Aorta (tissue), 5 donors: ENCODE measurements around the gene HDGF. TPM values are rescaled to one million over a fixed set of nuclear protein-coding genes. Genes with fewer than 3 reads are reported as not detected.

Source experiments
- ATAC-seq: fragments of 200-7000 bp; cut with Tn5 transposase; one replicate; pipeline ENCODE4 v1.9.1; 2022; ENCODE audit warnings: moderate library complexity; ENCODE audit not compliant: low FRiP score
- DNase-seq, 2 donors: peaks; one replicate each; pipeline ENCODE4 v3.0.0-alpha.2; 2020
- H3K27ac ChIP-seq, 2 donors: one replicate each; pipeline ENCODE4 v1.5.1; 2013; ENCODE audit warnings: low read length in 2 of 2, mild to moderate bottlenecking in 2 of 2, moderate library complexity in 2 of 2, control low read depth in 1 of 2, inconsistent platforms in 1 of 2, low read depth in 1 of 2
- H3K27me3 ChIP-seq, 2 donors: one replicate each; pipeline ENCODE4 v1.6.1; 2013; ENCODE audit warnings: control low read depth in 1 of 2, low read length in 1 of 2, mild to moderate bottlenecking in 1 of 2, moderate library complexity in 1 of 2; ENCODE audit not compliant: insufficient read depth in 2 of 2, control insufficient read depth in 1 of 2
- H3K36me3 ChIP-seq, 2 donors: one replicate each; pipeline ENCODE4 v1.6.1; 2013; ENCODE audit warnings: control low read depth in 1 of 2, low read length in 1 of 2, mild to moderate bottlenecking in 1 of 2; ENCODE audit not compliant: insufficient read depth in 2 of 2, control insufficient read depth in 1 of 2
- H3K4me1 ChIP-seq, 2 donors: one replicate each; pipeline ENCODE4 v1.6.1; 2013; ENCODE audit warnings: low read length in 2 of 2, control low read depth in 1 of 2, mild to moderate bottlenecking in 1 of 2, moderate library complexity in 1 of 2; ENCODE audit not compliant: insufficient read depth in 2 of 2, control insufficient read depth in 1 of 2
- H3K4me3 ChIP-seq, 2 donors: one replicate each; pipeline ENCODE4 v1.5.1; 2013; ENCODE audit warnings: low read length in 2 of 2, control low read depth in 1 of 2, mild to moderate bottlenecking in 1 of 2
- H3K9me3 ChIP-seq: one replicate; pipeline ENCODE4 v1.6.1; 2013; ENCODE audit warnings: mild to moderate bottlenecking, low read length; ENCODE audit not compliant: control insufficient read depth
- WGBS, 2 donors: extraction: QIAGEN DNeasy Blood & Tissue Kit; methylation state at CpG; one replicate each; pipeline ENCODE4 v1.1.7; 2013; 5-methylcytosine and 5-hydroxymethylcytosine counted together
- intact Hi-C, 2 donors: fragments of 100-400 bp; cut with DNase I; formaldehyde crosslinking; loops; one replicate each; pipeline versions ENCODE4 v1.14.2 to v1.15.0; 2022
- polyA plus RNA-seq, 2 donors: library from polyadenylated mRNA; stranded (reverse); fragments of 200-250 nt; gene quantifications; one replicate each; pipeline ENCODE4 v1.2.3, GENCODE V29; 2013
- total RNA-seq, 2 donors: library from RNA; stranded (reverse); fragmentation: NEBNext Ultra II Directional; extraction: Animal tissue kit (Norgen Biotek cat#: 25700); gene quantifications; one replicate each; pipeline ENCODE4 v1.2.1, GENCODE V29; 2021
- donor health status: healthy with polysubstance abuse.
- donor health status: Bipolar disorder and iron deficiency.
- donor health status: DM: no; HTN: no; CAD: no.
- donor health status: DM: no; HTN: no; CAD: no.
- donor health status: DM: yes; HTN: yes; CAD: no.

The HDGF gene
- total and polyA plus RNA-seq, 4 donors = 94.9 to 135 (median 116) TPM

GRCh38 chr1:156725683-156726280, 25.7 kb downstream of the HDGF start:
- WGBS, 2 donors = 7 to 10% methylated on average over 18 of the region's 18 CpGs
- H3K9me3 ChIP-seq = no peaks in the 10 kb centered on the region
- intact Hi-C loops = loop anchor here (1.0 to 5.0 kb wide), 6 partner anchors 17 to 167 kb away; partner anchors contain the start of genes PEAR1 (in 1 of the 2) and PRCC (in 1 of the 2)
- peaks cover 0 to 4% of the 10 kb centered on the region in 2 donors for H3K36me3 ChIP-seq
- peak; percentile 92 to 96 for DNase-seq
- peaks cover 0 to 2% of the 10 kb centered on the region in 2 donors for H3K4me1 ChIP-seq
- no peak overlapping the region for H3K27ac ChIP-seq
- H3K27me3 ChIP-seq = no peaks in the 10 kb centered on the region
- peak overlapping the region in 1 of 2 donors; percentile 29 for H3K4me3 ChIP-seq
- peak; percentile 81 for ATAC-seq

GRCh38 chr1:156721535-156721934, 29.9 kb downstream of the HDGF start:
- peaks cover 0 to 4% of the 10 kb centered on the region in 2 donors for H3K36me3 ChIP-seq
- H3K9me3 ChIP-seq = no peaks in the 10 kb centered on the region
- H3K27me3 ChIP-seq = no peaks in the 10 kb centered on the region
- H3K27ac ChIP-seq = no peak overlapping the region
- intact Hi-C loops = no loop called here
- no peaks in the 10 kb centered on the region for H3K4me1 ChIP-seq
- 82 to 83% methylated on average over 4 of the region's 4 CpGs for WGBS, 2 donors
- DNase-seq (no peak), ATAC-seq (no peak)
- H3K4me3 ChIP-seq = no peak overlapping the region

- Histone ChIP-seq H3K4me3 (no peak overlapping the region), H3K4me1 (no peaks in the 10 kb centered on the region), H3K27ac (no peak overlapping the region), H3K9me3 (no peaks in the 10 kb centered on the region), H3K27me3 (no peaks in the 10 kb centered on the region), H3K36me3 (peaks cover 0 to 4% of the 10 kb centered on the region in 2 donors)
- intact Hi-C loops = no loop called here
- 62 to 75% methylated on average over 2 of the region's 2 CpGs for WGBS, 2 donors
- ATAC-seq (no peak), DNase-seq (no peak)
Observed at GRCh38 chr1:156721131-156721530, 30.3 kb downstream of the HDGF start.

- ATAC-seq (no peak), DNase-seq (no peak)
- Histone ChIP-seq H3K36me3 (peaks cover 0 to 2% of the 10 kb centered on the region in 2 donors), H3K4me3 (no peak overlapping the region), H3K4me1 (no peaks in the 10 kb centered on the region), H3K27ac (no peak overlapping the region), H3K9me3 (no peaks in the 10 kb centered on the region), H3K27me3 (no peaks in the 10 kb centered on the region)
- intact Hi-C loops = no loop called here
- WGBS, 2 donors = 75 to 77% methylated on average over 4 of the region's 4 CpGs
Observed at GRCh38 chr1:156717351-156717750, 34.1 kb downstream of the HDGF start.

GRCh38 chr1:156714830-156715229, 36.6 kb downstream of the HDGF start:
- intact Hi-C loops = no loop called here
- WGBS, 2 donors = 45 to 50% methylated on average over 3 of the region's 3 CpGs

GRCh38 chr1:156712626-156713025, 38.8 kb downstream of the HDGF start:
- DNase-seq (no peak), ATAC-seq (no peak)
- WGBS, 2 donors = 64 to 75% methylated on average over 3 of the region's 3 CpGs
- Histone ChIP-seq H3K36me3 (peaks cover 0 to 3% of the 10 kb centered on the region in 2 donors), H3K9me3 (no peaks in the 10 kb centered on the region), H3K27me3 (no peaks in the 10 kb centered on the region), H3K4me1 (no peaks in the 10 kb centered on the region), H3K27ac (no peak overlapping the region), H3K4me3 (no peak overlapping the region)
- intact Hi-C loops = no loop called here

More at GRCh38 chr1:156714830-156715229, 36.6 kb downstream of the HDGF start:
- ATAC-seq = no peak
- H3K9me3 ChIP-seq = no peaks in the 10 kb centered on the region
- DNase-seq = no peak
- H3K4me3 ChIP-seq = no peak overlapping the region
- no peaks in the 10 kb centered on the region for H3K4me1 ChIP-seq
- H3K27me3 ChIP-seq = no peaks in the 10 kb centered on the region
- no peak overlapping the region for H3K27ac ChIP-seq
- H3K36me3 ChIP-seq = peaks cover 0 to 3% of the 10 kb centered on the region in 2 donors

- 86 to 88% methylated on average over 9 of the region's 9 CpGs for WGBS, 2 donors
- peaks cover 0 to 3% of the 10 kb centered on the region in 2 donors for H3K36me3 ChIP-seq
- H3K9me3 ChIP-seq = no peaks in the 10 kb centered on the region
- no peak overlapping the region for H3K4me3 ChIP-seq
- H3K4me1 ChIP-seq = no peaks in the 10 kb centered on the region
- intact Hi-C loops = no loop called here
- no peak for ATAC-seq
- no peak overlapping the region for H3K27ac ChIP-seq
- DNase-seq = no peak
- no peaks in the 10 kb centered on the region for H3K27me3 ChIP-seq
Observed at GRCh38 chr1:156711011-156711817, 40.3 kb downstream of the HDGF start.

- no peak overlapping the region for H3K4me3 ChIP-seq
- H3K36me3 ChIP-seq = peaks cover 0 to 3% of the 10 kb centered on the region in 2 donors
- H3K4me1 ChIP-seq = no peaks in the 10 kb centered on the region
- ATAC-seq = peak; percentile 78
- peak; percentile 85 to 92 for DNase-seq
- H3K9me3 ChIP-seq = no peaks in the 10 kb centered on the region
- no peaks in the 10 kb centered on the region for H3K27me3 ChIP-seq
- WGBS, 2 donors = 11 to 14% methylated on average over 9 to 11 of the region's 11 CpGs
- intact Hi-C loops = loop anchor here in 1 of 2 donors (2.0 kb wide), 1 partner anchor 17 kb away; no protein-coding TSS in a partner anchor
- H3K27ac ChIP-seq = no peak overlapping the region
Observed at GRCh38 chr1:156709757-156710489, 41.6 kb downstream of the HDGF start.
